ENCODE measurements around the gene CEP128. TPM values are rescaled to one million over a fixed set of nuclear protein-coding genes. Genes with fewer than 3 reads are reported as not detected.

Gene CEP128
- total and polyA plus RNA-seq, 8 donors = 4.8 to 10.1 (median 7.5) TPM

- TF ChIP-seq CTCF (IDR thresholded peaks at IDR 0.05) = no peak
- Histone ChIP-seq H3K27ac (no peak overlapping the region), H3K36me3 (peaks cover 0 to 5% of the 10 kb centered on the region in 2 donors), H3K4me1 (no peaks in the 10 kb centered on the region), H3K27me3 (no peaks in the 10 kb centered on the region), H3K4me3 (no peak overlapping the region), H3K9me3 (no peaks in the 10 kb centered on the region)
- ATAC-seq (no peak), DNase-seq (no peak)
- intact Hi-C loops (cut with DNase I) = no loop called here
Observed at GRCh38 chr14:80906946-80907345, 34.6 kb downstream of the CEP128 start.

GRCh38 chr14:80906336-80906735 is 35.2 kb downstream of the CEP128 start:
- Histone ChIP-seq H3K4me3 (no peak overlapping the region), H3K27me3 (no peaks in the 10 kb centered on the region), H3K4me1 (no peaks in the 10 kb centered on the region), H3K27ac (no peak overlapping the region), H3K9me3 (no peaks in the 10 kb centered on the region), H3K36me3 (no peaks in the 10 kb centered on the region)
- no peak for DNase-seq
- no peak for TF ChIP-seq CTCF (IDR thresholded peaks at IDR 0.05)
- ATAC-seq = no peak
- intact Hi-C loops (cut with DNase I) = no loop called here

- intact Hi-C loops (cut with DNase I) = no loop called here
- no peaks in the 10 kb centered on the region for H3K27me3 ChIP-seq
Observed at GRCh38 chr14:80902608-80903007, 38.9 kb downstream of the CEP128 start.

GRCh38 chr14:80901822-80902221 is 39.7 kb downstream of the CEP128 start:
- no peak overlapping the region for H3K27ac ChIP-seq
- DNase-seq = no peak
- TF ChIP-seq CTCF (IDR thresholded peaks at IDR 0.05) = no peak
- no peak for ATAC-seq
- H3K9me3 ChIP-seq = no peaks in the 10 kb centered on the region
- no peaks in the 10 kb centered on the region for H3K27me3 ChIP-seq
- H3K4me1 ChIP-seq = no peaks in the 10 kb centered on the region
- intact Hi-C loops (cut with DNase I) = no loop called here
- no peaks in the 10 kb centered on the region for H3K36me3 ChIP-seq
- no peak overlapping the region for H3K4me3 ChIP-seq

More at GRCh38 chr14:80902608-80903007, 38.9 kb downstream of the CEP128 start:
- no peak overlapping the region for H3K27ac ChIP-seq
- no peak overlapping the region for H3K4me3 ChIP-seq
- H3K9me3 ChIP-seq = no peaks in the 10 kb centered on the region
- TF ChIP-seq CTCF (IDR thresholded peaks at IDR 0.05) = no peak
- H3K4me1 ChIP-seq = no peaks in the 10 kb centered on the region
- no peak for ATAC-seq
- no peak for DNase-seq
- no peaks in the 10 kb centered on the region for H3K36me3 ChIP-seq

- Histone ChIP-seq H3K36me3 (no peaks in the 10 kb centered on the region), H3K4me1 (no peaks in the 10 kb centered on the region), H3K9me3 (no peaks in the 10 kb centered on the region), H3K4me3 (no peak overlapping the region), H3K27ac (no peak overlapping the region), H3K27me3 (no peaks in the 10 kb centered on the region)
- no peak for ATAC-seq
- no peak for DNase-seq
- intact Hi-C loops (cut with DNase I) = no loop called here
- TF ChIP-seq CTCF (IDR thresholded peaks at IDR 0.05) = no peak
Observed at GRCh38 chr14:80901260-80901659, 40.3 kb downstream of the CEP128 start.
